H1 (cell line): ENCODE results near the gene RANBP9. TPM values are rescaled to one million over a fixed set of nuclear protein-coding genes. Genes with fewer than 3 reads are reported as not detected.

Experiments
- CTCF ChIA-PET: fragments of 300-600 bp; sonication (Branson Sonifier 250); formaldehyde crosslinking; loops from one replicate; lab custom pipeline; 2021; ENCODE audit not compliant: partially characterized antibody; lab: Charles Lee
- POLR2A ChIA-PET: fragments of 300-600 bp; sonication (Branson Sonifier 250); formaldehyde crosslinking; loops from one replicate; lab custom pipeline; 2021; ENCODE audit warnings: inconsistent platforms; ENCODE audit not compliant: partially characterized antibody; lab: Charles Lee
- DNase-seq, 2 experiments: peaks; one replicate each; pipeline versions ENCODE4 v3.0.0 to v3.0.0-alpha.2; 2010 to 2022; ENCODE audit warnings: low spot score in 2 of 2, low read depth in 1 of 2, mixed read lengths in 1 of 2
- FAIRE-seq: peaks from 2 replicates; lab custom pipeline; 2011; peaks lifted over from hg19 to GRCh38; lab: Jason Lieb, UNC
- H2AFZ ChIP-seq: 2 replicates; pipeline ENCODE4 v1.8.1; 2012; ENCODE audit warnings: low read length, inconsistent platforms
- H2AK5ac ChIP-seq: 2 replicates; pipeline ENCODE4 v1.6.1; 2013; ENCODE audit warnings: low read depth, low read length
- H2BK120ac ChIP-seq: replicated peaks from 2 replicates; pipeline ENCODE3; 2013; ENCODE audit warnings: low read depth, low read length, inconsistent platforms
- H2BK12ac ChIP-seq: 2 replicates; pipeline ENCODE4 v1.6.1; 2013; ENCODE audit warnings: low read depth, low read length
- H2BK15ac ChIP-seq: 2 replicates; pipeline ENCODE4 v1.6.1; 2013; ENCODE audit warnings: low read length
- H2BK20ac ChIP-seq: 2 replicates; pipeline ENCODE4 v1.6.1; 2013; ENCODE audit warnings: low read length
- H2BK5ac ChIP-seq: 2 replicates; pipeline ENCODE4 v1.6.1; 2013; ENCODE audit warnings: low read depth, low read length
- H3K14ac ChIP-seq: 2 replicates; pipeline ENCODE4 v1.6.1; 2013; ENCODE audit warnings: inconsistent platforms; ENCODE audit not compliant: insufficient read length
- H3K18ac ChIP-seq: 2 replicates; pipeline ENCODE4 v1.6.1; 2013; ENCODE audit warnings: low read length; ENCODE audit errors: extremely low read depth
- H3K23ac ChIP-seq: 2 replicates; pipeline ENCODE4 v1.6.1; 2013; ENCODE audit warnings: inconsistent platforms; ENCODE audit not compliant: insufficient read length
- H3K23me2 ChIP-seq: 2 replicates; pipeline ENCODE4 v1.6.1; 2013; ENCODE audit warnings: low read depth, low read length
- H3K27ac ChIP-seq: 2 replicates; pipeline ENCODE4 v1.6.1; 2011; ENCODE audit warnings: low read depth, low read length, inconsistent platforms
- H3K27me3 ChIP-seq, 4 experiments: replicated peaks in 1 of 4; 1 replicate in 1 of 4; 2 replicates in 3 of 4; pipeline versions ENCODE4 v1.6.1 to v1.8.1; 2011 to 2013; ENCODE audit warnings: low read length in 3 of 4, mild to moderate bottlenecking in 3 of 4, inconsistent platforms in 2 of 4, mixed read lengths in 2 of 4, moderate library complexity in 1 of 4; ENCODE audit not compliant: control insufficient read depth in 3 of 4, insufficient read depth in 3 of 4; ENCODE audit errors: extremely low read depth in 1 of 4
- H3K36me3 ChIP-seq, 4 experiments: 2 replicates each; pipeline versions ENCODE4 v1.6.1 to v1.8.1; 2011 to 2013; ENCODE audit warnings: mild to moderate bottlenecking in 4 of 4, low read length in 3 of 4, moderate library complexity in 2 of 4, control low read depth in 1 of 4, inconsistent platforms in 1 of 4; ENCODE audit not compliant: insufficient read depth in 4 of 4, control insufficient read depth in 2 of 4
- H3K4ac ChIP-seq: replicated peaks from 2 replicates; pipeline ENCODE3; 2013; ENCODE audit warnings: low read length, low read depth, mixed read lengths, inconsistent platforms; ENCODE audit not compliant: insufficient read length
- H3K4me1 ChIP-seq, 4 experiments: replicated peaks in 1 of 4; 1 replicate in 1 of 4; 2 replicates in 3 of 4; pipeline versions ENCODE4 v1.6.1 to v1.8.1; 2011 to 2013; ENCODE audit warnings: low read length in 3 of 4, inconsistent platforms in 2 of 4, mixed read lengths in 1 of 4; ENCODE audit not compliant: insufficient read depth in 4 of 4, control insufficient read depth in 3 of 4
- H3K4me2 ChIP-seq, 2 experiments: 2 replicates each; pipeline versions ENCODE4 v1.6.1 to v1.8.1; 2011 to 2013; ENCODE audit warnings: low read depth in 2 of 2, low read length in 2 of 2, control low read depth in 1 of 2, inconsistent platforms in 1 of 2, mild to moderate bottlenecking in 1 of 2; ENCODE audit not compliant: insufficient read depth in 1 of 2
- H3K4me3 ChIP-seq, 4 experiments: fragments of 200-600, 300-600 bp in 1 of 4; sonication (generic), shearing (Covaris generic), sonication (Bioruptor Twin) in 1 of 4; 2 replicates each; pipeline versions ENCODE4 v1.5.1 to v1.8.1; 2011 to 2016; ENCODE audit warnings: low read length in 4 of 4, low read depth in 3 of 4, control low read depth in 2 of 4, inconsistent platforms in 2 of 4, mild to moderate bottlenecking in 2 of 4, mixed read lengths in 1 of 4, moderate library complexity in 1 of 4; ENCODE audit not compliant: insufficient read depth in 2 of 4; ENCODE audit errors: extremely low read depth in 1 of 4
- H3K56ac ChIP-seq: replicated peaks from 2 replicates; pipeline ENCODE3; 2013; ENCODE audit warnings: low read depth, mild to moderate bottlenecking, mixed read lengths, low read length, inconsistent platforms; ENCODE audit not compliant: insufficient read length
- H3K79me1 ChIP-seq: 2 replicates; pipeline ENCODE4 v1.6.1; 2013; ENCODE audit warnings: low read depth, low read length, control low read depth
- H3K79me2 ChIP-seq, 2 experiments: 2 replicates each; pipeline versions ENCODE4 v1.6.1 to v1.8.1; 2012 to 2013; ENCODE audit warnings: low read length in 2 of 2, mild to moderate bottlenecking in 2 of 2, inconsistent platforms in 1 of 2; ENCODE audit not compliant: insufficient read depth in 2 of 2, control insufficient read depth in 1 of 2
- H3K9ac ChIP-seq, 4 experiments: replicated peaks in 1 of 4; 1 replicate in 1 of 4; 2 replicates in 3 of 4; pipeline versions ENCODE4 v1.6.1 to v1.8.1; 2011 to 2013; ENCODE audit warnings: low read depth in 3 of 4, low read length in 3 of 4, control low read depth in 2 of 4, mild to moderate bottlenecking in 2 of 4, moderate library complexity in 2 of 4, inconsistent platforms in 1 of 4; ENCODE audit errors: extremely low read depth in 1 of 4
- H3K9me3 ChIP-seq, 2 experiments: 2 replicates each; pipeline versions ENCODE4 v1.6.1 to v1.8.1; 2012 to 2013; ENCODE audit warnings: mild to moderate bottlenecking in 2 of 2, moderate library complexity in 2 of 2, control low read depth in 1 of 2, inconsistent platforms in 1 of 2, low read depth in 1 of 2, low read length in 1 of 2, mixed read lengths in 1 of 2; ENCODE audit not compliant: insufficient read depth in 2 of 2
- H4K20me1 ChIP-seq, 2 experiments: replicated peaks in 1 of 2; 2 replicates each; pipeline versions ENCODE3 to v1.8.1; 2011 to 2013; ENCODE audit warnings: inconsistent platforms in 2 of 2, low read length in 2 of 2, mild to moderate bottlenecking in 1 of 2; ENCODE audit not compliant: insufficient read depth in 2 of 2, control insufficient read depth in 1 of 2
- H4K5ac ChIP-seq: 2 replicates; pipeline ENCODE4 v1.6.1; 2013; ENCODE audit warnings: low read length, low read depth, mixed read lengths, inconsistent platforms; ENCODE audit not compliant: insufficient read length
- H4K8ac ChIP-seq: 2 replicates; pipeline ENCODE4 v1.8.0; 2013; ENCODE audit warnings: mild to moderate bottlenecking, moderate library complexity, low read length, inconsistent platforms; ENCODE audit not compliant: insufficient read depth; ENCODE audit errors: extremely low read depth
- H4K91ac ChIP-seq: replicated peaks from 2 replicates; pipeline ENCODE3; 2013; ENCODE audit warnings: low read length, mixed read lengths, inconsistent platforms; ENCODE audit not compliant: insufficient read length
- ASH2L ChIP-seq: fragments of 200-600, 300-600 bp; sonication (generic); IDR thresholded peaks from one replicate; pipeline ENCODE4 v1.7.1; 2017; ENCODE audit warnings: low read length
- BCL11A ChIP-seq, 2 experiments: IDR thresholded peaks; one replicate each; pipeline ENCODE4 v1.6.1; 2011; ENCODE audit warnings: low read depth in 2 of 2, low read length in 2 of 2, mild to moderate bottlenecking in 2 of 2
- CHD1 ChIP-seq: IDR thresholded peaks from 2 replicates; pipeline ENCODE4 v1.6.1; 2012; ENCODE audit warnings: low read depth, low read length, improper control_type of control experiment
- EGR1 ChIP-seq: IDR thresholded peaks from 2 replicates; pipeline ENCODE4 v1.6.1; 2011; ENCODE audit warnings: low read depth, low read length, borderline replicate concordance
- GABPA ChIP-seq: IDR thresholded peaks from 2 replicates; pipeline ENCODE4 v1.6.1; 2011; ENCODE audit warnings: mild to moderate bottlenecking, low read length, moderate library complexity, borderline replicate concordance; ENCODE audit not compliant: insufficient read depth
- NRF1 ChIP-seq: IDR thresholded peaks from 2 replicates; pipeline ENCODE4 v1.6.1; 2011; ENCODE audit warnings: mild to moderate bottlenecking, low read depth, low read length, improper control_type of control experiment
- POU5F1 ChIP-seq: IDR thresholded peaks from 2 replicates; pipeline ENCODE4 v1.6.1; 2011; ENCODE audit warnings: low read depth, mild to moderate bottlenecking, low read length, moderate library complexity
- RNF2 ChIP-seq: fragments of 200-900, 300-1000 bp; sonication (generic); IDR thresholded peaks from 2 replicates; pipeline ENCODE4 v1.7.1; 2016; ENCODE audit warnings: borderline replicate concordance, low read depth, mild to moderate bottlenecking, antibody characterized with exemption, low read length; ENCODE audit not compliant: poor library complexity, severe bottlenecking; ENCODE audit errors: missing control alignments
- SIN3A ChIP-seq, 2 experiments: IDR thresholded peaks in 1 of 2; conservative IDR thresholded peaks in 1 of 2; 2 replicates each; pipeline ENCODE4 v1.6.1; 2011 to 2012; ENCODE audit warnings: low read length in 2 of 2, improper control_type of control experiment in 1 of 2, low read depth in 1 of 2, mild to moderate bottlenecking in 1 of 2
- SIRT6 ChIP-seq: IDR thresholded peaks from one replicate; pipeline ENCODE4 v1.7.1; 2012; ENCODE audit warnings: low read length, inconsistent platforms
- SP1 ChIP-seq: IDR thresholded peaks from 2 replicates; pipeline ENCODE4 v1.6.1; 2011; ENCODE audit warnings: low read depth, low read length
- SP2 ChIP-seq: IDR thresholded peaks from 2 replicates; pipeline ENCODE4 v1.6.1; 2012; ENCODE audit warnings: mild to moderate bottlenecking, low read length, inconsistent platforms
- SP4 ChIP-seq: IDR thresholded peaks from 2 replicates; pipeline ENCODE4 v1.6.1; 2012; ENCODE audit warnings: low read length, inconsistent platforms
- TBP ChIP-seq: IDR thresholded peaks from 2 replicates; pipeline ENCODE4 v1.6.1; 2011; ENCODE audit warnings: low read depth, low read length, improper control_type of control experiment
- WGBS, 2 experiments: shearing (Covaris generic) in 1 of 2; methylation state at CpG; one replicate each; pipeline versions ENCODE4 v1.1.6 to v1.1.7; 2013 to 2015; ENCODE audit warnings: low lambda C conversion rate in 2 of 2, mixed read lengths in 2 of 2, inconsistent platforms in 1 of 2, low coverage in 1 of 2, missing lambda C conversion rate in 1 of 2; ENCODE audit not compliant: insufficient replicate concordance in 2 of 2, insufficient coverage in 1 of 2, insufficient read length in 1 of 2; ENCODE audit errors: extremely low coverage in 1 of 2, missing lambda C conversion rate in 1 of 2; 5-methylcytosine and 5-hydroxymethylcytosine counted together
- polyA plus RNA-seq, 7 experiments: library from polyadenylated mRNA; depleted of rRNA in 3 of 7; stranded (reverse) in 5 of 7; unstranded in 2 of 7; fragments of >200 nt in 5 of 7; fragments of 200-250 nt in 2 of 7; gene quantifications; 1 replicate in 5 of 7; 2 replicates in 1 of 7; 4 replicates in 1 of 7; pipeline versions ENCODE4 v1.2.1 to v1.2.3, GENCODE V29; 2011 to 2013; ENCODE audit warnings: missing spikeins in 2 of 7, mixed read lengths in 2 of 7
- total RNA-seq: library from RNA; stranded (reverse); fragmentation: NEBNext Ultra II Directional; extraction: Animal tissue kit (Norgen Biotek cat#: 25700); gene quantifications from 2 replicates; pipeline ENCODE4 v1.2.1, GENCODE V29; 2021
- TF ChIP-seq, protein P1 (sequence below): IDR thresholded peaks from 2 replicates; pipeline ENCODE4 v1.6.1; 2012; ENCODE audit warnings: inconsistent platforms

RANBP9 gene
- total and polyA plus RNA-seq, 2 of the 8 experiments (the other 6 are each of a cell fraction or from before 2014, with no cell fraction given) = 13.0 to 36.7 TPM

DNA sequence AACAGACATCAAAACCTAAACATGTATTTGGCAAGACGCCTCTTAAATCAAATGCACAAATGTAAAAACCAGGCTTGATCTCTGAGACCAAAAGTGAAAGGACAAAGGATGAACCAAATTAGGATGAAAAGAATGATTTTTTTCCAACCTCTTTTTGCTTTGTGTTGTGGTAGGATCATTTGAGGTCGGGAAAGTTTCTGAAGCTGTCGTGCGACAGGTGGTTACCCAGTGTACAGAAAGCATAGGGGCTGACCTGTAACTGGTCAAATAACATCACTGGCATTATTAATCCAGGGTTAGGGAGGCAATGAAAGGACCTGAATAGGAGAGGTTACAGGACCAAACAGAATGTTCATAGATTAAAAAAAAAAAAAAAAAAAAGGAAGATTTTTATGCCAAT is 114.6 kb downstream of the RANBP9 start:
- H2AK5ac ChIP-seq = no peak overlapping the region
- ChIA-PET POLR2A (no interaction called here), CTCF (no interaction called here)
- H3K4me1 ChIP-seq = no peaks in the 10 kb centered on the region; a peak in 1 of 7 replicates
- no peaks in the 10 kb centered on the region for H4K20me1 ChIP-seq
- H3K18ac ChIP-seq = no peak overlapping the region
- H3K9ac ChIP-seq = no peak overlapping the region
- H3K56ac ChIP-seq = no peak overlapping the region
- H2BK5ac ChIP-seq = no peak overlapping the region
- H2AFZ ChIP-seq = no peak overlapping the region
- no peak overlapping the region for H4K5ac ChIP-seq
- H3K36me3 ChIP-seq = peaks cover 0 to 24% (median 5%) of the 10 kb centered on the region in 4 experiments; a peak in 4 of 8 replicates
- H3K4me3 ChIP-seq = no peak overlapping the region
- no peak overlapping the region for H4K8ac ChIP-seq
- no peaks in the 10 kb centered on the region for H3K27me3 ChIP-seq
- no peak overlapping the region for H3K4me2 ChIP-seq
- no peak overlapping the region for H4K91ac ChIP-seq
- no peak overlapping the region for H3K4ac ChIP-seq
- no peak overlapping the region for H2BK12ac ChIP-seq
- H2BK120ac ChIP-seq = no peak overlapping the region
- H3K79me2 ChIP-seq = no peaks in the 10 kb centered on the region
- no peak overlapping the region for H2BK20ac ChIP-seq
- no peak overlapping the region for H2BK15ac ChIP-seq
- no peaks in the 10 kb centered on the region for H3K23me2 ChIP-seq
- DNase-seq (no peak), FAIRE-seq (no peak)
- H3K27ac ChIP-seq = no peak overlapping the region
- H3K23ac ChIP-seq = no peak overlapping the region
- WGBS, 2 experiments = 89% methylated on average over 4 of the region's 4 CpGs; no CpG with 5 or more reads in 1 of the 2 experiments
- H3K14ac ChIP-seq = no peak overlapping the region
- H3K79me1 ChIP-seq = no peaks in the 10 kb centered on the region
- no peaks in the 10 kb centered on the region for H3K9me3 ChIP-seq
- TF ChIP-seq EGR1 = no peak
- TF ChIP-seq POU5F1 = no peak
- no peak for TF ChIP-seq ASH2L
- no peak for TF ChIP-seq GABPA
- TF ChIP-seq CHD1 = no peak
- TF ChIP-seq SP4 = no peak
- no peak for TF ChIP-seq BCL11A (IDR thresholded peaks at IDR 0.05; ENCODE audit: low read depth in 2 of 2, low read length in 2 of 2)
- TF ChIP-seq SP1 = no peak
- no peak for TF ChIP-seq SIRT6
- no peak for TF ChIP-seq RNF2
- TF ChIP-seq SIN3A (conservative IDR thresholded peaks at IDR 0.05 in 1 of 2, IDR thresholded peaks at IDR 0.05 in 1 of 2; ENCODE audit: low read depth in 1 of 2, low read length in 2 of 2) = no peak
- TF ChIP-seq SP2 = no peak
- no peak for TF ChIP-seq TBP
- no peak for TF ChIP-seq NRF1
- TF ChIP-seq, protein P1, sequence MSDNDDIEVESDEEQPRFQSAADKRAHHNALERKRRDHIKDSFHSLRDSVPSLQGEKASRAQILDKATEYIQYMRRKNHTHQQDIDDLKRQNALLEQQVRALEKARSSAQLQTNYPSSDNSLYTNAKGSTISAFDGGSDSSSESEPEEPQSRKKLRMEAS = no peak
